Prostate gland (tissue), 2 donors: ENCODE data around the gene HOXA3. TPM values are rescaled to one million over a fixed set of nuclear protein-coding genes. Genes with fewer than 3 reads are reported as not detected.

Source experiments
- DNase-seq: peaks from one replicate; pipeline ENCODE4 v3.0.0-alpha.2; 2019; ENCODE audit warnings: low spot score
- H3K27ac ChIP-seq, 2 donors: fragments of 200-600 bp; sonication (generic); 2 replicates each; pipeline ENCODE4 v1.5.1; 2017 to 2019
- H3K27me3 ChIP-seq: fragments of 200-600 bp; sonication (generic); replicated peaks from 2 replicates; pipeline ENCODE4 v1.5.1; 2019; ENCODE audit not compliant: insufficient read depth
- H3K36me3 ChIP-seq, 2 donors: fragments of 200-600 bp; sonication (generic); 1 replicate in 1 of 2; 2 replicates in 1 of 2; pipeline versions ENCODE4 v1.5.1 to v1.8.1; 2017 to 2019
- H3K4me1 ChIP-seq: fragments of 200-600 bp; sonication (generic); replicated peaks from 2 replicates; pipeline ENCODE4 v1.5.1; 2019
- H3K4me3 ChIP-seq, 2 donors: fragments of 200-600 bp; sonication (generic); 2 replicates each; pipeline ENCODE4 v1.5.1; 2017 to 2019
- H3K9me3 ChIP-seq: fragments of 200-600 bp; sonication (generic); 2 replicates; pipeline ENCODE4 v1.5.1; 2017
- CTCF ChIP-seq, 4 experiments: fragments of 200-600 bp in 2 of 4; fragments of 450-650 bp in 2 of 4; sonication (generic) in 2 of 4; IDR thresholded peaks; 1 replicate in 3 of 4; 2 replicates in 1 of 4; pipeline ENCODE4 v1.5.1; 2016 to 2019; ENCODE audit warnings: antibody characterized with exemption in 4 of 4, mild to moderate bottlenecking in 2 of 4, moderate library complexity in 2 of 4
- POLR2A ChIP-seq: fragments of 450-650 bp; IDR thresholded peaks from one replicate; pipeline ENCODE4 v1.6.1; 2016; ENCODE audit warnings: antibody characterized with exemption, mild to moderate bottlenecking
- POLR2AphosphoS5 ChIP-seq: sonication (generic); formaldehyde crosslinking; IDR thresholded peaks from one replicate; pipeline ENCODE4 v1.6.1; 2017; ENCODE audit warnings: antibody characterized with exemption
- WGBS: methylation state at CpG from one replicate; pipeline ENCODE4 v1.1.5; 2018; 5-methylcytosine and 5-hydroxymethylcytosine counted together
- intact Hi-C: fragments of 100-400 bp; cut with DNase I; formaldehyde crosslinking; loops from one replicate; pipeline ENCODE4 v1.14.2; 2022
- total RNA-seq, 2 donors: library from RNA; depleted of rRNA; stranded (reverse); fragments of >200 nt; gene quantifications; one replicate each; pipeline ENCODE4 v1.1.0, GENCODE V29; 2016

The HOXA3 gene
- total RNA-seq, 2 donors from 2014 or later: 2.8 to 3.1 TPM

GRCh38 chr7:27148756-27149641 lies 3.4 kb downstream of the HOXA3 start:
- no peak for TF ChIP-seq POLR2A
- peak; percentile 72 for TF ChIP-seq POLR2AphosphoS5
- no peak for TF ChIP-seq CTCF (IDR thresholded peaks at IDR 0.05)

DNA sequence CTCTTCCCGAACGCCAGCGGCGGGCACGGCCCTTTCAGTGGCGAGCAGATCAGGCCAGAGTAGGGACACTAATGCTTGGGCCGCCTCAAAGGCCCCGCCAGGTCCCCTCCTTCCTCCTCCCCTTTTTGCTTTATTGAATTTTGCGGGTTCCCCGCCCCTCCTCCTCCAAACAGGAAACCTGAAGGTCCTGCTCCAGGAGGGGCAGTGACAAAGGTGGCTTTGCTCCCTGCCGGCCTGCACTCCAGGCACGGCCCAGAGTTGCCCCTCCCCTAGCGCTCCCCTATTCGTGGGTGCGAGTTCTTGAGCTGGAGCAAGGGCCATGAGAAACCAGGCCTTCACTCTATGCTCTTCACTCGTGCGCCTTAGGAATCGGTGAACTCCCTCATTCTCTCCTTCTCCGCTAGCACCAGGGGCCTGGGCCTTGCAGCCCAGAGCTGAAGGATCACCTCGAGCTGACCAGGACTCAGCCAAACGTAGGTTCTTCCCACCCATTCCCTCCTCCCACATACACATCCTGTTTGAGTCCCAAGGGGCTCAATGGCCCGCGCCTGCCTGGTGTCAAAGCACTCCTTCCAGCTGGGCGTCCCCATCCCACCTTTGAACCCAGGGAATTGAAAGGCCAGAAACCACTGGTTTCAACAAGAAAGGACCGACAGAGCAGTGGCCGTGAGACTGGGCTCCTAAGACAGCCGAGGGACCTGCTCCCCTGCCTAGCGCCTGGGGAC lies 4.2 kb downstream of the HOXA3 start:
- H3K36me3 ChIP-seq: no peaks in the 10 kb centered on the region
- H3K27ac ChIP-seq: peak overlapping the region; percentile 85 to 87
- peak overlapping the region; percentile 35 to 38 for H3K4me3 ChIP-seq
- no peak for TF ChIP-seq CTCF (IDR thresholded peaks at IDR 0.05)
- TF ChIP-seq POLR2A: no peak
- TF ChIP-seq POLR2AphosphoS5: peak; percentile 0
- intact Hi-C loops: no loop called here
- no peak for DNase-seq
- H3K4me1 ChIP-seq: peaks cover 4% of the 10 kb centered on the region
- WGBS: 28% methylated on average over 28 of the region's 28 CpGs
- H3K9me3 ChIP-seq: no peaks in the 10 kb centered on the region
- no peaks in the 10 kb centered on the region for H3K27me3 ChIP-seq

More at GRCh38 chr7:27148756-27149641, 3.4 kb downstream of the HOXA3 start:
- Histone ChIP-seq H3K36me3 (no peaks in the 10 kb centered on the region), H3K27ac (peak overlapping the region; percentile 85 to 87), H3K9me3 (no peaks in the 10 kb centered on the region), H3K4me3 (peak overlapping the region; percentile 35 to 39), H3K4me1 (peaks cover 4% of the 10 kb centered on the region), H3K27me3 (no peaks in the 10 kb centered on the region)
- 26% methylated on average over 30 of the region's 30 CpGs for WGBS
- intact Hi-C loops: no loop called here
- no peak for DNase-seq

DNA sequence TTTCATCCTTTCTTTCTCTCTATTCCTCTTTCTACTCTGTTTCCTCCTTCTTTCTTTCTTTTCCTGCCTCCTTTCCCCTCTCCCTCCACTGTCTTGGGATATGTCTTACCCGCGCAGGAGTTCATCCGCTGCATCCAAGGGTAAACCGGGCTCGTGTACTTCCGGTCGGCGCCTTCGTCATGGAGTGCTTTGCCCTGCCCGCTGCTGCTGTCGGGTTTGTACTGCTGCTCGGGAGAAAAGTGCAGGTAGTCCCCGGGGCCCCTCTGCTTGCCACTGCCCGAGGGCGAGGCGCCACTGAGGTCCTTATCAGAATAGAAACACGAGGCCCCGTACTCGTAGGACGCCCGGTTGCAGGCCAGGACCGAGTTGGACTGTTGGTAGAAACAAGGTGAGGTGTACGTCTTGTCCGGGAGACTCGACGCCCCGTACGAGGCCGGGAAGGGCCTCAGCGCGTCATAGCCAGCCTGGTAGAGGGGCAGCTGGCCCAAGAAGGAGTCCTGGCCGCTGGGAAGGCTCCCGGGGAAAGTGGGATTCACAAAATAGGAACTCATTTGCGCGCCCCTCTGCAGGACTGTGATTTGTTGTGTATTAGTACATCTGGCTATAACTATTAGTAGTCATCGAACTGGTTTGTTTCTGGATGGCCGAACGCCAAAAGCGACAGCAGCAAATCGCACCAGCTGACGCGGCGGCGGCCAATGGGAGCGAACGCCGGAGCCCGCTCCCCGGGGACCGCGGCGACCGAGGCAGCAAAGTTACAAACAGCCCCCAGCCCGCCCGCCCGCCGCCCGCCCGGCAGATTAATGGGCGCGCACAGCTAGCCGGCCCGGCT lies 5.0 kb downstream of the HOXA3 start, which contains the start of gene HOXA6:
Gene HOXA6, minus strand, starts transcription at position 576 of the 832 bp plus-strand sequence. Its CDS starts 25 bp downstream, at position 551.
- Histone ChIP-seq H3K27me3 (no peaks in the 10 kb centered on the region), H3K4me3 (peak within 1 kb of the TSS; percentile 35 to 38), H3K27ac (peak within 1 kb of the TSS; percentile 85 to 87), H3K9me3 (no peaks in the 10 kb centered on the region), H3K36me3 (no peaks in the 10 kb centered on the region), H3K4me1 (peaks cover 4% of the 10 kb centered on the region)
- 48% methylated on average over 55 of the region's 63 CpGs for WGBS
- intact Hi-C loops: no loop called here
- DNase-seq: peak; percentile 77
- TF ChIP-seq POLR2AphosphoS5 (no peak), CTCF (IDR thresholded peaks at IDR 0.05) (no peak), POLR2A (no peak)

DNA sequence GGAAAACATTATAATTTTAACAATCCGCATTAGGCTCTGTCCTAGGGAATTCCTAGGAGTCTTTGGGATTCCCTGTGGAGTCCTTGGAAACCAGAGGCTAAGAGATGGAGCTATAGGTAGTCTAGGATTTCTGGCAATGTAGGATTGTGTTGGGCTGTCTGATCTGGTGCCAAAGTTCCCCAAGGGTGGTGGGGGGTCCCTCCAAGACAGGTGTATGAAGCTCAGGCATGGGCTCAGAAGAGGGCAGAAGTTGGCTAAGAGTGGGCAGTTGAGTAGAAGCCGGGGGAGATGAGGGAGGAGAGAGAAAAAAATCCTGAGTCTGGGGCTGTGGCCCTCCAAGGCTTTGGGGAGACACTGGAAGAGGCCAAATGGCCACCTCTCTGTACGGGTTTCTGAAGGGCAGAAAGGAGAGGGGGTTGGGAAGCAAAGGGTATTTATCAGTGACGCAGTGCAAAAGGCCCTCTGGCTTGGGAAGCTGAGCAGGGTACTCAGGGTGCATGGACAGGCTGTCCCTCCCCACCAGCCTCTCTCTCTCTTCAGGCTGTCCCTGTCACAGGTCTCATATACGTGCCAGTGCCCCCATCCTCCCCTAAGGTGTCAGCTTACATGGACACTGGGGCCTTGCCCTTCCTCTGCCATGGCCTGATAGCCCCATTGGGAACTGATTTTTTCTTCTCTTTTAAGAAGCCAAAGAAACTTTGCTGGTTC lies 5.7 kb downstream of the HOXA3 start:
- TF ChIP-seq POLR2A: no peak
- TF ChIP-seq CTCF (IDR thresholded peaks at IDR 0.05): no peak
- no peak for TF ChIP-seq POLR2AphosphoS5
- Histone ChIP-seq H3K4me1 (peaks cover 4% of the 10 kb centered on the region), H3K4me3 (peak overlapping the region in 1 of 2 donors; percentile 38), H3K9me3 (no peaks in the 10 kb centered on the region), H3K27ac (peak overlapping the region; percentile 85 to 87), H3K27me3 (no peaks in the 10 kb centered on the region), H3K36me3 (no peaks in the 10 kb centered on the region)
- no peak for DNase-seq
- WGBS: 78% methylated on average over 5 of the region's 5 CpGs
- intact Hi-C loops: no loop called here
